WTC11 (cell line): Measurements from ENCODE around the gene NFATC2IP. TPM values are rescaled to one million over a fixed set of nuclear protein-coding genes. Genes with fewer than 3 reads are reported as not detected.

Experiments
- ATAC-seq: fragments of 200-7000 bp; cut with Tn5 transposase; 2 replicates; pipeline ENCODE4 v1.10.0; 2021; ENCODE audit warnings: mild to moderate bottlenecking, moderate library complexity
- CTCF ChIA-PET: fragments of 300-600 bp; sonication (Branson Sonifier 250); formaldehyde crosslinking; loops from one replicate; lab custom pipeline; 2021; ENCODE audit warnings: antibody characterized with exemption; lab: Charles Lee
- POLR2A ChIA-PET: fragments of 350-600 bp; sonication (Branson Sonifier 250); formaldehyde crosslinking; loops from one replicate; lab custom pipeline; 2021; ENCODE audit warnings: antibody characterized with exemption; lab: Charles Lee
- DNase-seq: peaks from one replicate; pipeline ENCODE4 v3.0.0; 2021; ENCODE audit warnings: low spot score
- H3K27ac Mint-ChIP-seq: 2 replicates; pipeline ENCODE4 v1.8.0; 2021; ENCODE audit warnings: mixed read lengths
- H3K27me3 Mint-ChIP-seq: 2 replicates; pipeline ENCODE4 v1.8.0; 2021; ENCODE audit warnings: low read depth, mild to moderate bottlenecking, moderate library complexity, mixed read lengths
- H3K36me3 Mint-ChIP-seq: 2 replicates; pipeline ENCODE4 v1.8.0; 2021; ENCODE audit warnings: mixed read lengths
- H3K4me1 Mint-ChIP-seq: 2 replicates; pipeline ENCODE4 v1.8.0; 2022; ENCODE audit warnings: mixed read lengths
- H3K4me3 Mint-ChIP-seq: 2 replicates; pipeline ENCODE4 v1.8.0; 2021; ENCODE audit warnings: mild to moderate bottlenecking, moderate library complexity, mixed read lengths
- H3K9me3 Mint-ChIP-seq: 2 replicates; pipeline ENCODE4 v1.8.0; 2021; ENCODE audit warnings: mixed read lengths
- ATF2 ChIP-seq: sonication (generic); formaldehyde crosslinking; IDR thresholded peaks from 2 replicates; pipeline ENCODE4 v1.8.1; 2022; ENCODE audit warnings: low read depth, missing genetic modification reagents, borderline replicate concordance
- E2F4 ChIP-seq: sonication (generic); formaldehyde crosslinking; IDR thresholded peaks from 2 replicates; pipeline ENCODE4 v1.8.1; 2022; ENCODE audit warnings: low read depth, mild to moderate bottlenecking, moderate library complexity, missing genetic modification reagents, borderline replicate concordance
- EMX1 ChIP-seq: fragments of 250-450 bp; sonication (Bioruptor Pico); IDR thresholded peaks from 2 replicates; pipeline ENCODE4 v1.8.0; 2021; ENCODE audit warnings: mild to moderate bottlenecking
- FOXP1 ChIP-seq: sonication (generic); formaldehyde crosslinking; IDR thresholded peaks from 2 replicates; pipeline ENCODE4 v1.8.0; 2022; ENCODE audit warnings: missing genetic modification reagents, mild to moderate bottlenecking, moderate library complexity, borderline replicate concordance
- GTF2I ChIP-seq: fragments of 250-450 bp; sonication (Bioruptor Pico); conservative IDR thresholded peaks from 2 replicates; pipeline ENCODE4 v1.4.0; 2021; ENCODE audit warnings: mild to moderate bottlenecking
- IRF1 ChIP-seq: sonication (generic); formaldehyde crosslinking; IDR thresholded peaks from 2 replicates; pipeline ENCODE4 v1.8.0; 2023; ENCODE audit warnings: missing genetic modification reagents
- MXD4 ChIP-seq: fragments of 250-450 bp; sonication (Bioruptor Pico); IDR thresholded peaks from 2 replicates; pipeline ENCODE4 v1.8.0; 2021; ENCODE audit warnings: mild to moderate bottlenecking, moderate library complexity, borderline replicate concordance
- MYBL2 ChIP-seq: sonication (generic); formaldehyde crosslinking; IDR thresholded peaks from 2 replicates; pipeline ENCODE4 v1.8.1; 2023; ENCODE audit warnings: mild to moderate bottlenecking, moderate library complexity, missing genetic modification reagents
- NFATC4 ChIP-seq: fragments of 250-450 bp; sonication (Bioruptor Pico); IDR thresholded peaks from 2 replicates; pipeline ENCODE4 v1.9.0; 2021; ENCODE audit warnings: mild to moderate bottlenecking
- RELA ChIP-seq: sonication (generic); formaldehyde crosslinking; IDR thresholded peaks from 2 replicates; pipeline ENCODE4 v1.8.1; 2022; ENCODE audit warnings: missing genetic modification reagents, mild to moderate bottlenecking, borderline replicate concordance
- TP53 ChIP-seq: sonication (generic); formaldehyde crosslinking; IDR thresholded peaks from 2 replicates; pipeline ENCODE4 v1.8.1; 2023; ENCODE audit warnings: mild to moderate bottlenecking, missing genetic modification reagents
- USF2 ChIP-seq: sonication (generic); formaldehyde crosslinking; IDR thresholded peaks from 2 replicates; pipeline ENCODE4 v1.8.1; 2023; ENCODE audit warnings: mild to moderate bottlenecking, missing genetic modification reagents, moderate library complexity
- ZNF263 ChIP-seq: sonication (generic); formaldehyde crosslinking; IDR thresholded peaks from 2 replicates; pipeline ENCODE4 v1.8.1; 2022; ENCODE audit warnings: low read depth, mild to moderate bottlenecking, moderate library complexity, missing genetic modification reagents
- ZNF317 ChIP-seq: sonication (generic); formaldehyde crosslinking; IDR thresholded peaks from 2 replicates; pipeline ENCODE4 v1.8.1; 2023; ENCODE audit warnings: low read depth, mild to moderate bottlenecking, moderate library complexity, missing genetic modification reagents, borderline replicate concordance
- ZNF396 ChIP-seq: fragments of 250-450 bp; sonication (Bioruptor Pico); IDR thresholded peaks from 2 replicates; pipeline ENCODE4 v1.8.0; 2021; ENCODE audit warnings: mild to moderate bottlenecking, moderate library complexity, borderline replicate concordance
- ZNF423 ChIP-seq: fragments of 250-450 bp; sonication (Bioruptor Pico); IDR thresholded peaks from 2 replicates; pipeline ENCODE4 v2.1.2; 2022; ENCODE audit warnings: mild to moderate bottlenecking, moderate library complexity
- ZNF532 ChIP-seq: fragments of 250-450 bp; sonication (Bioruptor Pico); IDR thresholded peaks from 2 replicates; pipeline ENCODE4 v1.9.0; 2021; ENCODE audit warnings: mild to moderate bottlenecking, borderline replicate concordance
- total RNA-seq: library from RNA; stranded (reverse); gene quantifications from 3 replicates; pipeline ENCODE4 v1.2.3, GENCODE V29; 2021
- TF ChIP-seq, protein P1 (sequence below): fragments of 250-450 bp; sonication (Bioruptor Pico); IDR thresholded peaks from 2 replicates; pipeline ENCODE4 v1.9.0; 2021; ENCODE audit warnings: mild to moderate bottlenecking
- TF ChIP-seq, protein P2 (sequence below): sonication (generic); formaldehyde crosslinking; IDR thresholded peaks from 2 replicates; pipeline ENCODE4 v1.8.0; 2022; ENCODE audit warnings: mild to moderate bottlenecking, missing genetic modification reagents
- TF ChIP-seq, protein P3 (sequence below): sonication (generic); formaldehyde crosslinking; conservative IDR thresholded peaks from 2 replicates; pipeline ENCODE4 v1.8.1; 2022; ENCODE audit warnings: mild to moderate bottlenecking, missing genetic modification reagents

The NFATC2IP gene
- total RNA-seq, 1 experiment from 2014 or later, result 66.6 TPM

DNA sequence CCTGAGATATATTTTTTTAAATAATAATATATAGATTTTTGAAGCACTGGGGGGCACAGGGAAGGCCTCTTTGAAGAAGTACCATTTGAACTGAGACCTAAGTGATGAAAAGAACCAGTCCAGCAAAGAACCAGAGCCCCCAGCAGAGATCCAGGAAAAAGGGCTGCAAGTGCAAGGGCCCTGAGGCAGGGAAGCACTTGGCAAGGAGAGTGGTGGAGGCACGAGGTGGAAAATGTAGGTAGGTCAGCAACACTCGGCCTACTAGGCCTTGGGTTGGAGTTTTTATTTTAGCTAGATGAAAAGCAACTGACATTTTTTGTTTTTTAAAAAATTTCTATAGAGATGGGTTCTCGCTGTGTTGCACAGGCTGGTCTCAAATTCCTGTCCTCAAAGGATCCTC lies 20.5 kb upstream of the NFATC2IP start:
- DNase-seq, result no peak
- CTCF ChIA-PET, result no interaction called here
- POLR2A ChIA-PET, result no interaction called here
- Mint-ChIP-seq H3K4me3 (no peak overlapping the region), H3K36me3 (no peaks in the 10 kb centered on the region), H3K4me1 (peaks cover 8% of the 10 kb centered on the region), H3K27me3 (peaks cover 5% of the 10 kb centered on the region; the same call in 1 of the 2 replicates), H3K27ac (0 out of 2 replicates have a peak overlapping the region, but pooled peaks have one; percentile 25), H3K9me3 (no peaks in the 10 kb centered on the region)
- no peak for TF ChIP-seq E2F4 (CRISPR knock-in tag)
- TF ChIP-seq GTF2I (CRISPR knock-in tag), result peak; percentile 74
- TF ChIP-seq ZNF317, result no peak
- ATAC-seq, result no peak

DNA sequence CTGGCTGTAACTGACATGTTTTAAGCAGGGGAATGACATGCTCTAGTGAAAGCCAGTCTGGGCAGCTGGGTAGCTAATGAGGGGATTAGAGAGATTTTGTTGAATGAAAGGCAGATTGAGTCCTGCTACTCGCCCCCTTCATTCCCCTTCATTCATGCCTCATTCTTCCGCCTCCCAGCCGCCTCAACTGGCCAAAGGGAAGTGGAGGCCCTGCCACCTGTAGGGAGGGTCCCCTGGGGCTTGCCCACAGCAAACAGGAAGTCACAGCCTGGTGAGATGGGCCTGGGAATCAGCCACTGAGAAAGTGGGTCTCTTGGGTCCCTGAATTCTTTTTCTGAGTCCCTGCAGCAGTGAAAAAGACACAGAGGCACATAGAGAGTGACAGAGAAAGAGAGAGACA lies 20.1 kb upstream of the NFATC2IP start:
- POLR2A ChIA-PET, result no interaction called here
- Mint-ChIP-seq H3K4me3 (no peak overlapping the region), H3K27ac (peak overlapping the region; percentile 25), H3K4me1 (peaks cover 8% of the 10 kb centered on the region), H3K9me3 (no peaks in the 10 kb centered on the region), H3K27me3 (peaks cover 9% of the 10 kb centered on the region), H3K36me3 (no peaks in the 10 kb centered on the region)
- CTCF ChIA-PET, result no interaction called here
- DNase-seq (no peak), ATAC-seq (no peak)
- no peak for TF ChIP-seq ZNF263
- TF ChIP-seq MXD4 (CRISPR knock-in tag), result no peak
- no peak for TF ChIP-seq ZNF396
- TF ChIP-seq, protein P1, sequence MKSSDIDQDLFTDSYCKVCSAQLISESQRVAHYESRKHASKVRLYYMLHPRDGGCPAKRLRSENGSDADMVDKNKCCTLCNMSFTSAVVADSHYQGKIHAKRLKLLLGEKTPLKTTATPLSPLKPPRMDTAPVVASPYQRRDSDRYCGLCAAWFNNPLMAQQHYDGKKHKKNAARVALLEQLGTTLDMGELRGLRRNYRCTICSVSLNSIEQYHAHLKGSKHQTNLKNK (CRISPR knock-in tag), result no peak
- TF ChIP-seq, protein P2, sequence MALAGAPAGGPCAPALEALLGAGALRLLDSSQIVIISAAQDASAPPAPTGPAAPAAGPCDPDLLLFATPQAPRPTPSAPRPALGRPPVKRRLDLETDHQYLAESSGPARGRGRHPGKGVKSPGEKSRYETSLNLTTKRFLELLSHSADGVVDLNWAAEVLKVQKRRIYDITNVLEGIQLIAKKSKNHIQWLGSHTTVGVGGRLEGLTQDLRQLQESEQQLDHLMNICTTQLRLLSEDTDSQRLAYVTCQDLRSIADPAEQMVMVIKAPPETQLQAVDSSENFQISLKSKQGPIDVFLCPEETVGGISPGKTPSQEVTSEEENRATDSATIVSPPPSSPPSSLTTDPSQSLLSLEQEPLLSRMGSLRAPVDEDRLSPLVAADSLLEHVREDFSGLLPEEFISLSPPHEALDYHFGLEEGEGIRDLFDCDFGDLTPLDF (CRISPR knock-in tag), result no peak
- TF ChIP-seq, protein P3, sequence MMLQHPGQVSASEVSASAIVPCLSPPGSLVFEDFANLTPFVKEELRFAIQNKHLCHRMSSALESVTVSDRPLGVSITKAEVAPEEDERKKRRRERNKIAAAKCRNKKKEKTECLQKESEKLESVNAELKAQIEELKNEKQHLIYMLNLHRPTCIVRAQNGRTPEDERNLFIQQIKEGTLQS (CRISPR knock-in tag), result no peak
- no peak for TF ChIP-seq ZNF532
- TF ChIP-seq FOXP1 (CRISPR knock-in tag), result no peak
- TF ChIP-seq E2F4 (CRISPR knock-in tag), result no peak
- TF ChIP-seq ZNF423 (CRISPR knock-in tag), result no peak
- TF ChIP-seq USF2, result no peak
- no peak for TF ChIP-seq ATF2 (CRISPR knock-in tag)
- no peak for TF ChIP-seq MYBL2
- TF ChIP-seq RELA (CRISPR knock-in tag), result no peak
- no peak for TF ChIP-seq EMX1 (CRISPR knock-in tag)
- TF ChIP-seq IRF1, result no peak
- TF ChIP-seq TP53, result no peak
- TF ChIP-seq NFATC4 (CRISPR knock-in tag), result no peak
